ENCODE measurements around the gene MARK3. TPM values are rescaled to one million over a fixed set of nuclear protein-coding genes. Genes with fewer than 3 reads are reported as not detected.

Gene MARK3
- total RNA-seq, 1 experiment from 2014 or later: 72.5 TPM

- RAD21 ChIA-PET (ENCODE audit: low non-redundant PET in 1 of 2, low total read pairs in 2 of 2, uncharacterized antibody in 2 of 2, unreplicated experiment in 2 of 2): interaction anchor here (1.5 to 2.0 kb wide), 3 partner anchors 26 to 28 kb away, joined by 5 to 7 read pairs (median 5); no protein-coding TSS in a partner anchor
- BruUV-seq (replicated peaks): no TSS peak
Measured at GRCh38 chr14:103547455-103547940, 162.3 kb downstream of the MARK3 start.

More at GRCh38 chr14:103547455-103547940, 162.3 kb downstream of the MARK3 start:
- DNase-seq (ENCODE audit: low read depth, low spot score): no peak
- Histone ChIP-seq H2AFZ (ENCODE audit: low read depth, low read length, poor library complexity, severe bottlenecking) (no peak overlapping the region), H3K27me3 (ENCODE audit: insufficient read depth, low read length) (no peaks in the 10 kb centered on the region), H3K4me1 (ENCODE audit: control insufficient read depth in 1 of 2, insufficient read depth in 2 of 2, low read length in 2 of 2) (peaks cover 18 to 30% of the 10 kb centered on the region in 2 experiments), H3K9ac (ENCODE audit: low read length) (no peak overlapping the region), H3K4me3 (replicated peaks in 1 of 2; ENCODE audit: low read depth in 1 of 2, low read length in 2 of 2) (no peak overlapping the region), H3K36me3 (ENCODE audit: control insufficient read depth in 1 of 2, insufficient read depth in 2 of 2, low read length in 2 of 2) (no peaks in the 10 kb centered on the region), H3K27ac (ENCODE audit: low read depth, low read length) (no peak overlapping the region), H4K20me1 (ENCODE audit: insufficient read depth) (no peaks in the 10 kb centered on the region), H3K9me3 (ENCODE audit: control insufficient read depth in 1 of 2, insufficient read depth in 1 of 2, low read depth in 1 of 2, low read length in 2 of 2) (no peaks in the 10 kb centered on the region), H3K9me2 (ENCODE audit: insufficient read depth) (no peaks in the 10 kb centered on the region), H3K4me2 (ENCODE audit: low read length) (no peak overlapping the region), H3K79me2 (ENCODE audit: insufficient read depth, low read length) (no peaks in the 10 kb centered on the region)
- TF ChIP-seq REST (IDR thresholded peaks at IDR 0.05; ENCODE audit: low read depth) (no peak), JUND (IDR thresholded peaks at IDR 0.05) (no peak), CEBPB (IDR thresholded peaks at IDR 0.05; ENCODE audit: low read depth) (no peak), EGR1 (IDR thresholded peaks at IDR 0.05; ENCODE audit: low read depth) (no peak), ZNF274 (IDR thresholded peaks at IDR 0.05; ENCODE audit: low read depth, low read length) (no peak), ZFX (IDR thresholded peaks at IDR 0.05) (no peak), CBX3 (IDR thresholded peaks at IDR 0.05; ENCODE audit: low read depth) (no peak), ATF3 (IDR thresholded peaks at IDR 0.05) (no peak), ELF1 (IDR thresholded peaks at IDR 0.05; ENCODE audit: borderline replicate concordance, low read depth) (no peak), RAD21 (IDR thresholded peaks at IDR 0.05; ENCODE audit: low read depth) (no peak), MAX (IDR thresholded peaks at IDR 0.05) (no peak), CTCF (IDR thresholded peaks at IDR 0.05 in 2 of 3, conservative IDR thresholded peaks at IDR 0.05 in 1 of 3; ENCODE audit: borderline replicate concordance in 1 of 3, insufficient read depth in 1 of 3, low read depth in 2 of 3, low read length in 2 of 3) (no peak), SIN3A (IDR thresholded peaks at IDR 0.05; ENCODE audit: low read depth) (no peak), TCF7L2 (IDR thresholded peaks at IDR 0.05; ENCODE audit: borderline replicate concordance, extremely low read depth, insufficient read depth, insufficient read length) (no peak), SRF (IDR thresholded peaks at IDR 0.05; ENCODE audit: low read depth) (no peak)
- intact Hi-C loops (cut with micrococcal nuclease): no loop called here
- ChIA-PET CTCF (interaction anchor here (0.5 to 3.1 kb wide), 5 partner anchors 26 to 60 kb away, joined by 3 to 38 read pairs (median 4); partner anchors contain the start of gene CKB), POLR2A (interaction anchor here (2.6 kb wide), 1 partner anchor 26 kb away, joined by 12 read pairs; no protein-coding TSS in a partner anchor)
- no peak for ATAC-seq
